Measurements from ENCODE around the gene RING1. TPM values are rescaled to one million over a fixed set of nuclear protein-coding genes. Genes with fewer than 3 reads are reported as not detected.

Gene RING1
- total RNA-seq, 2 donors from 2014 or later: 27.4 to 29.7 TPM

- ATAC-seq (no peak), DNase-seq (no peak)
- intact Hi-C loops (cut with DNase I, micrococcal nuclease): no loop called here
Measured at GRCh38 chr6:33171016-33171879, 37.1 kb upstream of the RING1 start.

GRCh38 chr6:33171880-33172687 lies 36.2 kb upstream of the RING1 start:
- DNase-seq: no peak
- no peak for ATAC-seq
- intact Hi-C loops (cut with DNase I, micrococcal nuclease): no loop called here

GRCh38 chr6:33172688-33173534 lies 35.4 kb upstream of the RING1 start:
- intact Hi-C loops (cut with DNase I, micrococcal nuclease): no loop called here
- DNase-seq (no peak), ATAC-seq (peak; percentile 71)

GRCh38 chr6:33173535-33174180 lies 34.6 kb upstream of the RING1 start:
- intact Hi-C loops (cut with DNase I, micrococcal nuclease): no loop called here
- no peak for ATAC-seq
- DNase-seq: no peak

GRCh38 chr6:33174784-33175183 lies 33.5 kb upstream of the RING1 start:
- intact Hi-C loops (cut with DNase I, micrococcal nuclease): no loop called here
- ATAC-seq: no peak
- no peak for DNase-seq

GRCh38 chr6:33175436-33176069 lies 32.7 kb upstream of the RING1 start:
- ATAC-seq: no peak
- DNase-seq: no peak
- intact Hi-C loops (cut with DNase I, micrococcal nuclease): no loop called here

- intact Hi-C loops (cut with DNase I, micrococcal nuclease): no loop called here
- ATAC-seq (no peak), DNase-seq (no peak)
Measured at GRCh38 chr6:33176906-33177305, 31.4 kb upstream of the RING1 start.

- DNase-seq (no peak), ATAC-seq (no peak)
- intact Hi-C loops (cut with DNase I, micrococcal nuclease): no loop called here
Measured at GRCh38 chr6:33177552-33178446, 30.5 kb upstream of the RING1 start.

- ATAC-seq (no peak), DNase-seq (no peak)
- intact Hi-C loops (cut with DNase I, micrococcal nuclease): no loop called here
Measured at GRCh38 chr6:33178755-33179475, 29.4 kb upstream of the RING1 start.

GRCh38 chr6:33181141-33181540 lies 27.2 kb upstream of the RING1 start:
- DNase-seq: no peak
- intact Hi-C loops (cut with DNase I, micrococcal nuclease): no loop called here
- ATAC-seq: no peak

- ATAC-seq: no peak
- no peak for DNase-seq
- intact Hi-C loops (cut with DNase I, micrococcal nuclease): no loop called here
Measured at GRCh38 chr6:33183071-33183683, 25.1 kb upstream of the RING1 start.

- no peak for ATAC-seq
- intact Hi-C loops (cut with DNase I, micrococcal nuclease): no loop called here
- DNase-seq: no peak
Measured at GRCh38 chr6:33185190-33185589, 23.1 kb upstream of the RING1 start.

GRCh38 chr6:33185654-33186187 lies 22.6 kb upstream of the RING1 start:
- DNase-seq (no peak), ATAC-seq (no peak)
- intact Hi-C loops (cut with DNase I, micrococcal nuclease): no loop called here

- intact Hi-C loops (cut with DNase I, micrococcal nuclease): no loop called here
- DNase-seq (no peak), ATAC-seq (no peak)
Measured at GRCh38 chr6:33187809-33188208, 20.5 kb upstream of the RING1 start.

GRCh38 chr6:33189164-33189563 lies 19.1 kb upstream of the RING1 start:
- DNase-seq (no peak), ATAC-seq (no peak)
- intact Hi-C loops (cut with DNase I, micrococcal nuclease): no loop called here

Measured in left colon (tissue), 2 donors.